ENCODE measurements around the gene DOK5.

The DOK5 gene

DNA sequence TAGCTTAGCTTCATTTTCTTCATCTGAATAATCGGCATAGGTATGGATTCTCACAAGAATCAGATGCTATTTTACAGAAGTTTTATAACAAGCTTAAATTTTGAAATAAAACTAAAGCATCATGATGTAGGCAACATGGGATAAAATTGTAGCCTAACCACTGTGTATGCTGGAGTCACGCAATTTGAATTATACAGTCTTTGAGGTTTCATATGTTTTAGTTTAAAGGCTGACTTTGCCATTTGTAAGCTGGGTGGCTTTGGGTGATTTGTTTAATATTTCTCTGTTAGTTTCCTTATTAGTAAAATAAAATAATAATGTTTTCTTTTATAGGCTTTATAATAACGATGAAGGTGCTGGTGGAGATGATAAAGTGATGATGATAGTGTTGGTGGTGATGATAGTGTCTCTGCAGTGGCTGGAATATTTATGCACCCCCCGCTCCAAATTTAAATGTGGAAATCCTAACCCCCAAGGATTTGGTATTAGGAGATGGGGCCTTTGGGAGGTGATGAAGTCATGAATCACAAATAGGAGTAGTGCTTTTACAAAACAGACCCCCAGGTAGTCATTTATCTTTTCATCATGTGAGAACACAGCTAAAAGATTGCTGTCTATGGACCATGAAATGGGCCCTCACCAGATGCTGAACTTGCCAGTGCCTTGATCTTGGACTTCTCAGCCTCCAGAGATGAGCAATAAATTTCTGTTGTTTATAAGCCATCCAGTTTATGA is 42.0 kb downstream of the DOK5 start:
- DNase-seq: no peak

- no peak for DNase-seq
Observed at GRCh38 chr20:54524849-54525248, 49.5 kb downstream of the DOK5 start.

DNA sequence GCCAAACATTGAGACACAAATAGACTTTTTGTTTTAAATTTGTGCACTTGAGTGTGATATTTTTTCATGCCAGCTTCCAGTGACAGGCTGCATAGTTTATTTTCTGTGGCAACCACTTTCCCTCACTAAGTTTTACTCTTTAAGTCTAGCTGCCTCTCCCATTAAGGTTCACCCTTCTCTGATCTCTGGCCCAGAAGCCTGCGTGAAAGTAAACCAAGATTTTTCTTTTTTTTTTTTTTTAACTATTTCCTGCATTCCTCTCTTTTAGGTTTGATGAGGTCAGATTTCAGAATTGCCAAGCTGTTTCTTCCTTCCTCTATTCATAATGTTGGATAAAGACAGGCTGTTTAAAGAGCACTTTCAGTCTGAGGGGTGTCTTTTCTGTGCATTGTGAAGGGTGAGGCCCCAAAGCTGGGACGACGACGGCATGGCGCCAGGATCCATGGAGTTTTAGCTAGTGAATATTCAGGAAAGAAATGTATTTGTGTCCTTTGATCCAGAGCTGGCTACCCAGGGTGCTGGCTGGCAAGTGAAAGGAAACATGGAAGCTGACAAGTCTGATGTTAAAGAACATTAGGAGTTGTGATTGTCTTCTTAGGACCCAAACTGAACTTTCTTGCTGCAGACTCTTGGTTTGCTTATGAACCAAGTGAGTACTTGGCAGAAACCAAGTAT is 50.7 kb downstream of the DOK5 start:
- no peak for DNase-seq

DNA sequence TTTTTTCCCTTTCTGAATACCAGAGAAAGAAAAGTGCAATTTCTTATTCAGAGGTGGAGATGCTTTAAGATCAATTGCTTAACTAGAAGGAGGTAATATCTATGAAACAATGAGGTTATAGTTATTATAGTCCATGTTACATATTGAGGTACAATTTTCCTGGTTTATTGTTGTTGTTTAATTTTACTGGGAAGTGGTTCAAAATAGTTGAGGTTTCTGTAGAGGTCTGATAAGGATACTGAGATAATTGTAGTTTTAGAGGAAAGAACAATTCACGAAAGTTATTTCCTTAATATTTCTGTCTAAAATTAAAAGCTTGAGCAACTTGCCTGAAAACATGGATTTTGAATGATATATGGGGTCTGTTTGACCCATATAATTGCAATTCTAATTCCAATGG is 51.4 kb downstream of the DOK5 start:
- DNase-seq: no peak

GRCh38 chr20:54532573-54532972 is 57.2 kb downstream of the DOK5 start:
- no peak for DNase-seq

DNA sequence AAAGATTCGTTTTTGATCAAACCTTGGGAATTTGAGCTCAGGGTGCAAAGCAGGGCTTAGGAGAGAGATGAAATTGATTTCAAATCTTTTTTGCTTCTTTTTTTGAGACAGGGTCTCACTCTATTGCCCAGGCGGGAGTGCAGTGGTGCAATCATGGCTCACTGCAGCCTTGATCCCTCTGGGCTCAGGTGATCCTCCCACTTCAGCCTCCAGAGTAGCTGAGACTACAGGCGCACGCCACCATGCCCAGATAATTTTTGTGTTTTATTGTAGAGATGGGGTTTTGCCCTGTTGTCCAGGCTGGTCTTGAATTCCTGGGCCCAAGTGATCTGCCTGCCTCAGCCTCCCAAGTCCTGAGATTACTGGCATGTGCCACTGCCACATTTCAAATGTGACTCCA is 58.7 kb downstream of the DOK5 start:
- DNase-seq: no peak

DNA sequence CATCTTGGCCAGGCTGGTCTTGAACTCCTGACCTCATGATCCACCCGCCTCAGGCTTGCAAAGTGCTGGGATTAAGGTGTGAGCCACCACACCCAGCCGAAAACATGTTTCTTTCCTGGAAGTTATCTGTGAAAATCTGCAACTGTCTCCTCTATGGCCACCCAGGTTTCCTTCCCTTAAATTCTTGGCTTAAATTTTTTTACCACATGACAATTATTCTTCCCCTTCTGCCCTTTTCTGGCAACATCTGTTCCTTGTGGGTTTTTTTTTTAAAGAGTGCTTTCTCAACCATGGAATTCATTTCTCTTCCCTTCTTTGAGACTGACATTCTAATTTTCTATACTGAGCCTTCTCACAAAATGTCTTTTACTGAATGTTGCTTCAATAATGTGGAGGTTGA is 59.6 kb downstream of the DOK5 start:
- DNase-seq: no peak

- no peak for DNase-seq
Observed at GRCh38 chr20:54535746-54536145, 60.4 kb downstream of the DOK5 start.

- no peak for DNase-seq
Observed at GRCh38 chr20:54539521-54540046, 64.2 kb downstream of the DOK5 start.

DNA sequence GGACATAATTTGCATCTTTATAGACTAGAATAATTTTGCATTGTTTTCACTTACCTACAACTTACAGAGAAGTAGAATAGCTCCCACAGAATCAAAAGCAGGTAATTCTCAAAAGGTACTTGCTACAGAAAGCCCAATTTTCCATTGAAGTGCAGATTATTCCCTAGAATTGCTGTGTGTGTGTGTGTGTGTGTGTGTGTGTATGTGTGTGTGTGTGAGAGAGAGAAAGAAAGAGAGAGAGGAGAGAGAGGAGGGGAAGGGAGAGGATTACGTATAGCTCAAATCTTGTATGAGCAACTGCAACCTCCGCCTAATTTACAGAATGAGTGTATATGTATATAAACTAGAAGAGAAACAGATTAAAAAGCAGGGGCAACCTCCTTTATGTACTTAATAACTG is 68.0 kb downstream of the DOK5 start:
- DNase-seq: no peak

- DNase-seq: no peak
Observed at GRCh38 chr20:54545676-54546358, 70.4 kb downstream of the DOK5 start.

DNA sequence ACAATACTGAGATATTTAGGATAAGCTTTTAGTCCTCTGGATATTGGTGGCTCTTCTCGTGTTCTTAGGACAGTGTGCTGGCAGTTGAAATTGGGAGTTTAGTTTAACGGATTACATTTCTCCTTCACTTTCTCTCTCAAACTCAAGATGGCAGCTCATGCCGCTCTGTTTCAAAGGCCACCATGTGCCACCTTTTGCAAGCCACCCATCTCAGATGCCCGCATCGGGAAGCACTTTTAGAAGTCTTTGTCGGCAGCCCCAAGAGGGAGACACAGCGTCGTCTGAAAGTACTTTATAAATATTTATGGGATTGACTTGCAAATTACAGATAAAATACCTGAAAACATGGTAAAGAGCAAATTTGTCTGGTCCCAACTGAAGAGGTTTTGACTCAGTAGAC is 73.5 kb downstream of the DOK5 start:
- DNase-seq: no peak

DNA sequence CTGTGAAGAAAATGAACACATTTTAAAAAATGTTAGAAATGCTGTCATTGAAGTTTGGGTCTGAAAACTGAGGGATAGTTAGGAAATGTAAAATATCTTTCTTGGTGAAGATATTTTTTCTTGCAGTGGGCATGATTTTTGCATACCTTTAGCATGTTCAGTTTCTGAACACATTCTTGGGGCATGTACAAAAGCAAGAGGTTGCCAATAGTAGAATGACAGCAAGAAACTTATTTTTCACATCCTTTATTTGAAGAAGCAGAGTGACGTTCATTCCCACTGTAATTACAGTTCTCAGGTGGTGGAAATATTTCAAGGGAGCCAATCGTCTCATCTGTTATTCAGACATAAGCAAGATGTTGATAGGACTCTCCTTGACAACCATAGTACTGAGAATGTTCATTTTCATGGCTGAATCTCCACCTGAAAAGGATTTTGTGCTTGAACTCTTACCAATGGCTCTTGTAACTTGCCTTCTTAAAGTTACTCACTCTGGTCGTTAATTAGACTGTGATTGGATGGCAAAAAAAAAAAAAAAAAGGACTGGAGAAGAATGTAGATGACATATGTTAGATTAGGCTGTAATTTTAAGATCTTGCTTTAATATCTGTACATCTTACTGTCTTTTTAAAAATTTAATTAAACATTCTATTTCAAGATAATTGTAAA is 74.4 kb downstream of the DOK5 start:
- DNase-seq: no peak

DNA sequence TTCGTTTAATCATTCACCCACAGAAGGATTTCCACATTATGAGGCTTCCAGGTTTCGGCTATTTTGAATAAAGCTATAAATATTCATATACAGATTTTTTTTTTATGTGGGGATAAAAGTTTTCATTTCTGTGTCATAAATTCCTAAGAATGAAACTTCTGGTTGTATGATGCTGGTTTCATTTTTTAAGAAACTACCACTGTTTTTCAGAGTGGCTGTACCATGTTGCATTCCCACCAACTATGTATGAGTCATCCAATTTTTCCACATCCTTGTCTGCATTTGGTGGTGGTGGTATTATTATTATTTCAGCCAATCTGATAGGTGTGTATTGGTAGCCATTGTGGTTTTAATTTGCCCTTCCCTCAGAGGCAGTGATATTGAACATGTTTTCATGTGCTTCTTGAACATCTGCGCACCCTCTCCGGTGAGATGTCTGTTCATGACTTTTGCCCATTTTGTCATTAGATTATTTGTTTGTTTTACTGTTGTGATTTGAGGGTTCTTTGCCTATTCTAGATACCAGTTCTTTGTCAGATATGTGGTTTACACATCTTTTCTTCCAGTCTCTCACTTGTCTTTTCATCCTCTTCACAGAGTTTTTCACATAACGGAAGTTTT is 75.5 kb downstream of the DOK5 start:
- DNase-seq: no peak

DNA sequence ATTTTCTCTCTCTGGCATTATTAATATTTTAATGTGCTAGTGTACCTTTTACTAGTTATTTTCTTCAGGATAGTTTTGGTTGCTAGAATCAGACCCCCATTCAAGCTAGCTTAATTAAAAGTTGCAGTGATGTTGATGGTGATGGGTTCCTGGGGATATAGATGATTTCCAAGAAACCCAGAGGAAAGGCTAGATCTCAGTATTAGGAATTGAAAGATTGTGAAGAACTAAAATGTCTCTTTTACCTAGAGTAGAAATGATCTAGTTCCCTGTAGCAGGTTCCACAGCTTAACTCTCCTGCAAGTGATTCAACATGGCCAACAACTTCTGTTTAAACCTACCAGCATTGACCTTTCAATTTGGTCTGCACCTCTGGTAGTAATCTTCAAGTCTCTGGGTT is 78.6 kb downstream of the DOK5 start:
- DNase-seq: no peak

DNA sequence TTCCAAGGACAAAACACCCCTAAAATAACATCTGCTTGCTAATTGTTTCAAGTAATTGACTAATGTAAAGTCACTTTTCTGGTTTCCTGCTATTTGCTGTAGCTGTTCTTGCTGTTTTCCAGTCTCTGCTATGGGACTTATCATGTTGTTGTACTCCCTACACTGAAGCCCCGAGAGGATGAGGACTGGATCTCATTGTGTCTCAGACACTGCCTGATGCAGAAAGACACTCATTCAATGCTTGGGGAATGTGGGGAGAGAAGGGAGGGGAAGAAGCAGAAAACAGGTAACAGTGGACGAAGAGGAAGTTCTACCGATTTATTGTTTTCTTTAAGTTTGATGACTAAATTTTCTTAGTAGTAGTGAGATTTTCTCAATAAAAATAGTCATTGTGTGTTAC is 79.8 kb downstream of the DOK5 start:
- DNase-seq: no peak

GRCh38 chr20:54556406-54556805 is 81.0 kb downstream of the DOK5 start:
- no peak for DNase-seq

- DNase-seq: no peak
Observed at GRCh38 chr20:54557806-54558590, 82.6 kb downstream of the DOK5 start.

DNA sequence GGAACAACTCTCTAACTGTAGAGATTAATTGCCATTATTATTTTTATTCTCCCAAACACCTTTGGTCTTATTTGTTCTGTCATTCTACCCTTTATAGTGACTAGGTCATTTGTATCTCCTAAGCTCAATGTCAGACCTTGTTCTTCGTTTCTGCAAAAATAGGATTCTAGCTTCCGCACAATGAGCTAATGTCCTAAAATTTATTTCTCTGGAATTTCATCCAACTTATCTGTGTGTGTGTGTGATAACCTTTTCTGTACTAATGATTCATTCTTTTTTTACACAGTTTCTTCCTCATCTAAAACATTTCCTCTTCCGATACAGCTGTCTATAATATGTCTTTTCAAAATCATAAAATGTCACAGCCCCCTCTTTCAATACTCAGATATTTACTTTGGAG is 84.5 kb downstream of the DOK5 start:
- DNase-seq: no peak

GRCh38 chr20:54560357-54560756 is 85.0 kb downstream of the DOK5 start:
- no peak for DNase-seq

DNA sequence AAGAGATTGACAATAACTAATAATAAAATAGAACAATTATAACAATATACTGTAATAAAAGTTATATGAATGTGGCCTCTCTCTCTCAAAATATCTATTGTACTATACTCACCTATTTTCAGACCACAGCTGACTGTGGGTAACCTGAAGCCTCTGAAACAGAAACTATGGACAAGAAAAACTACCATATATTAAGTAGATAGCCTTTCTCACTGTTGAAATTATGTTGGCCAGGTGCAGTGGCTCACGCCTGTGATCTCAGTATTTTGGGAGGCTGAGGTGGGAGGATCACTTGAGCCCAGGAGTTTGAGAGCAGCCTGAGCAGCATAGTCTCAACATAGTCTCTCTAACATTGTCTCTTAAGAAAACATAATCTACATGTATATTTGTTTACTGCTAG is 89.9 kb downstream of the DOK5 start:
- DNase-seq: no peak

- no peak for DNase-seq
Observed at GRCh38 chr20:54566031-54566688, 90.8 kb downstream of the DOK5 start.

Data from DMS79 (cell line).